ENCODE results near the gene SERPINA5.
"Not testable (repeated sequence)": the region's sequence is repeated elsewhere in the genome, so short reads cannot be mapped to it uniquely, and the experiment has no call there.

SERPINA5 gene

GRCh38 chr14:94602722-94603121, 21.5 kb downstream of the SERPINA5 start:
- DNase-seq = no peak

- no peak for DNase-seq
Observed at GRCh38 chr14:94605361-94605760, 24.1 kb downstream of the SERPINA5 start.

GRCh38 chr14:94608966-94609365, 27.7 kb downstream of the SERPINA5 start:
- DNase-seq = not testable (repeated sequence)

- no peak for DNase-seq
Observed at GRCh38 chr14:94611179-94611578, 30.0 kb downstream of the SERPINA5 start.

GRCh38 chr14:94612174-94612573, 30.9 kb downstream of the SERPINA5 start, which contains the start of gene SERPINA3:
Gene SERPINA3 (plus strand): TSS chr14:94612391. CDS start chr14:94614442, 2,051 bp downstream.
- no peak for DNase-seq

- no peak for DNase-seq
Observed at GRCh38 chr14:94612580-94613554, 31.6 kb downstream of the SERPINA5 start.

GRCh38 chr14:94613720-94614644, 32.8 kb downstream of the SERPINA5 start:
- no peak for DNase-seq

GRCh38 chr14:94614802-94615201, 33.6 kb downstream of the SERPINA5 start:
- DNase-seq = no peak

GRCh38 chr14:94615254-94615653, 34.0 kb downstream of the SERPINA5 start:
- no peak for DNase-seq

- no peak for DNase-seq
Observed at GRCh38 chr14:94615823-94616570, 34.8 kb downstream of the SERPINA5 start.

GRCh38 chr14:94617366-94617941, 36.2 kb downstream of the SERPINA5 start:
- no peak for DNase-seq

- no peak for DNase-seq
Observed at GRCh38 chr14:94617988-94618822, 37.0 kb downstream of the SERPINA5 start.

- DNase-seq = no peak
Observed at GRCh38 chr14:94619297-94619696, 38.1 kb downstream of the SERPINA5 start.

- DNase-seq = no peak
Observed at GRCh38 chr14:94620597-94620996, 39.4 kb downstream of the SERPINA5 start.

GRCh38 chr14:94621358-94622134, 40.3 kb downstream of the SERPINA5 start:
- no peak for DNase-seq

GRCh38 chr14:94622653-94623421, 41.6 kb downstream of the SERPINA5 start:
- no peak for DNase-seq

GRCh38 chr14:94623422-94623809, 42.2 kb downstream of the SERPINA5 start:
- no peak for DNase-seq

GRCh38 chr14:94623856-94624499, 42.8 kb downstream of the SERPINA5 start:
- DNase-seq = no peak

Data from NCI-H510A (cell line).